Measurements from ENCODE around the gene COL6A3.
A peak's percentile ranks its signal among the peaks of the same experiment; 100 is the strongest.
"Not testable (repeated sequence)": the region's sequence is repeated elsewhere in the genome, so short reads cannot be mapped to it uniquely, and the experiment has no call there.

The COL6A3 gene

DNA sequence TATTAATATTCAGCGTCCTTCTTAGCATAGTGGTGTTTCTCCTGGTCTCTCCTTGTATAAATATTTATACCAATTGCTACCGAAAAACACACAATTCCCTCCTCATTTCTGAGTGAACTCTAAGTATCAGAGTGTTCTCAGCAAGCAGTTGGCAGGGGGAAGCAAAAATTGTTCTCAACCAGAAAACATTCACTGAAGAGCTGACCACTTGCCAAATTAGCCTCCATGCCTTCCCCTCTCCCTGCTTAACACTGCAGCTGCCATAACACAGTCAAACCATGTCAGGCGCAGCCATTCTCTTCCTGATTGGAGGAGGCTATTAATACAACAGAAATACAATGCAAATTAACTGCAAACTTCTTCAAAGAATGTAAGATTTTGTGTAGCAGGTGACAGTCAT is 105.0 kb downstream of the COL6A3 start:
- peak overlapping the region; percentile 14 for H3K27ac ChIP-seq (ENCODE audit: low read depth, low read length)

DNA sequence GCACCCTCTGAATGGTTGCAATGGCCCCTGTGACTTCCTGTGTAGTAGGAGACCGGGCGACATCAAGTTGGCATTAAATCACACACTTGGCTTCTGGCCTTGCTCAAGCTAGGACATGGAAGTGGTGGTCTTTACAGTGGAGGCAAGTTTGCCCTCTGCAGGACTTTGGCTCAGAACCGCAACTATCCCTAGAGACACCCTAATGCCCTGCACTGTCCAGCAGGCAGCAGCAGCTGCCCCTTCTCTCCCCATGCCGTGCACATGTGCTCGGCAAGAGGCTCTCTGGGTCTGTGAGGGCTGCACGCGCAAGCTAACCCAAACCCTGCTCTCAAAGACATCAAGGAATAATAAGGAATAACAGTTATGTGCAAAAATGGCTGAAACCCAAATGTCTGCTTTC is 106.5 kb downstream of the COL6A3 start:
- no peak overlapping the region for H3K4me3 ChIP-seq (ENCODE audit: low read depth in 1 of 5, low read length in 5 of 5)
- H3K4me1 ChIP-seq (ENCODE audit: control insufficient read depth in 5 of 5, insufficient read depth in 5 of 5, low read length in 5 of 5) = peaks cover 4 to 38% (median 21%) of the 10 kb centered on the region in 5 donors
- H3K9ac ChIP-seq (ENCODE audit: low read length in 5 of 5) = no peak overlapping the region
- no peaks in the 10 kb centered on the region for H3K9me3 ChIP-seq (ENCODE audit: control insufficient read depth in 5 of 5, low read length in 5 of 5)
- H3K27me3 ChIP-seq (ENCODE audit: control insufficient read depth in 5 of 5, insufficient read depth in 4 of 5, low read length in 5 of 5) = peaks cover 0 to 3% (median 0%) of the 10 kb centered on the region in 5 donors
- H3K27ac ChIP-seq (ENCODE audit: low read depth, low read length) = no peak overlapping the region
- no peaks in the 10 kb centered on the region for H3K36me3 ChIP-seq (ENCODE audit: control insufficient read depth in 5 of 5, insufficient read depth in 5 of 5, low read length in 5 of 5)

More for the DNA sequence above, 105.0 kb downstream of the COL6A3 start:
- Histone ChIP-seq H3K36me3 (ENCODE audit: control insufficient read depth in 5 of 5, insufficient read depth in 5 of 5, low read length in 5 of 5) (no peaks in the 10 kb centered on the region), H3K9ac (ENCODE audit: low read length in 5 of 5) (no peak overlapping the region), H3K4me1 (ENCODE audit: control insufficient read depth in 5 of 5, insufficient read depth in 5 of 5, low read length in 5 of 5) (peaks cover 4 to 38% (median 21%) of the 10 kb centered on the region in 5 donors), H3K4me3 (ENCODE audit: low read depth in 1 of 5, low read length in 5 of 5) (no peak overlapping the region), H3K9me3 (ENCODE audit: control insufficient read depth in 5 of 5, low read length in 5 of 5) (no peaks in the 10 kb centered on the region), H3K27me3 (ENCODE audit: control insufficient read depth in 5 of 5, insufficient read depth in 4 of 5, low read length in 5 of 5) (peaks cover 0 to 3% (median 0%) of the 10 kb centered on the region in 5 donors)

DNA sequence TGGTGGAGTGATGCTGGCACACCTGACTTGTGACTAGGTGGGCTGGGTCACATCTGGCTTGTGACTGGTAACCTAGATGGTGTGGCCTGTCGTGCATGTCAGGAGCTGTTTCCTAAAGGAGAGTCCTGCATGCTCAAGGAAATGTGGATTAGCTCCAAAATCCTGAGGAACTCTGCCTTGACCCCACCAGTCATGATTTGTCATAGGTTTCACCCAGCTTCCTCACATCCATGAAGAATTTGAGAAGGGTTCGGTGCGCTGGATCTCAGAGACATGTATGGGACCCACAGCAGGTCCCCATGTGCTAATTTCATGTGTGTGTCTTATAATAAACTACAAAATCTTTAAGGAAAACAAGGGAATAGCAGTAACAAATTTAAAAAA is 107.2 kb downstream of the COL6A3 start:
- Histone ChIP-seq H3K4me1 (ENCODE audit: control insufficient read depth in 5 of 5, insufficient read depth in 5 of 5, low read length in 5 of 5) (peaks cover 4 to 38% (median 21%) of the 10 kb centered on the region in 5 donors), H3K4me3 (ENCODE audit: low read depth in 1 of 5, low read length in 5 of 5) (no peak overlapping the region), H3K36me3 (ENCODE audit: control insufficient read depth in 5 of 5, insufficient read depth in 5 of 5, low read length in 5 of 5) (no peaks in the 10 kb centered on the region), H3K9me3 (ENCODE audit: control insufficient read depth in 5 of 5, low read length in 5 of 5) (no peaks in the 10 kb centered on the region), H3K27ac (ENCODE audit: low read depth, low read length) (no peak overlapping the region), H3K9ac (ENCODE audit: low read length in 5 of 5) (no peak overlapping the region), H3K27me3 (ENCODE audit: control insufficient read depth in 5 of 5, insufficient read depth in 4 of 5, low read length in 5 of 5) (peaks cover 0 to 3% (median 0%) of the 10 kb centered on the region in 5 donors)

DNA sequence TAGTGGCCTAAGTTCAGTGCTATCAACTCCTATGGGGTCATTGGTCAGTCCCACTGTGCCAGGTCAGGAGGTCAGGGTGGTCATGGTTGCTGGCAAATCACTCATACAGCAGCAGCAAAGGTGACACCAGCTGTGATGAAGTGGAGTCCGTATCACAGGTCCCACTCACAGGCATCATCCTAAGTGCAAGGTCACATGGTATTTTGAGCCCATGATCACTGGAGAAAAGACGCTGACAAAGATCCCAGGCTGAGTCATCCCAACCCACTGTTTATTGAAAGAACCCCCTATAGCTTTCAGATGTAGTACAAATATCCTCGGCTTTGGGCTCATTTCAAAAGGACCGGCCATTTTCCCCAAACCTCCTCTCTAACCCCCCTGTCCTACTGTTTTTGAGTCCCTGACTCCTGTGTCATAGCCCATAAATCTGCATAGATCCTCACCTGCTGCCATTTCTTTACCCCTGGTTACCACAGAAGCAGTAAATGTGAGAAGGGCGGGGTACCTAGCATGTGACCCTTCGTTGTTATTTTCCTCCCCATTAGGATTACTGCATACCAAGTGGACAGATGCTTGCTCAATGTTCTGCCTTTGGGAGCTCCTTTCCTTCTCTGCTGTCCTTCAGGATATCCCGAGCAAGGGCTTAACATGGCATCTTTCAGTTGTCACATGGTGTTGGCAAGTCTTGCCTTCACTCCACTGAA is 107.7 kb downstream of the COL6A3 start:
- Histone ChIP-seq H3K4me1 (ENCODE audit: control insufficient read depth in 5 of 5, insufficient read depth in 5 of 5, low read length in 5 of 5) (peaks cover 4 to 38% (median 21%) of the 10 kb centered on the region in 5 donors), H3K4me3 (ENCODE audit: low read depth in 1 of 5, low read length in 5 of 5) (no peak overlapping the region), H3K9me3 (ENCODE audit: control insufficient read depth in 5 of 5, low read length in 5 of 5) (no peaks in the 10 kb centered on the region), H3K27me3 (ENCODE audit: control insufficient read depth in 5 of 5, insufficient read depth in 4 of 5, low read length in 5 of 5) (peaks cover 0 to 3% (median 0%) of the 10 kb centered on the region in 5 donors), H3K27ac (ENCODE audit: low read depth, low read length) (no peak overlapping the region), H3K9ac (ENCODE audit: low read length in 5 of 5) (no peak overlapping the region), H3K36me3 (ENCODE audit: control insufficient read depth in 5 of 5, insufficient read depth in 5 of 5, low read length in 5 of 5) (no peaks in the 10 kb centered on the region)

DNA sequence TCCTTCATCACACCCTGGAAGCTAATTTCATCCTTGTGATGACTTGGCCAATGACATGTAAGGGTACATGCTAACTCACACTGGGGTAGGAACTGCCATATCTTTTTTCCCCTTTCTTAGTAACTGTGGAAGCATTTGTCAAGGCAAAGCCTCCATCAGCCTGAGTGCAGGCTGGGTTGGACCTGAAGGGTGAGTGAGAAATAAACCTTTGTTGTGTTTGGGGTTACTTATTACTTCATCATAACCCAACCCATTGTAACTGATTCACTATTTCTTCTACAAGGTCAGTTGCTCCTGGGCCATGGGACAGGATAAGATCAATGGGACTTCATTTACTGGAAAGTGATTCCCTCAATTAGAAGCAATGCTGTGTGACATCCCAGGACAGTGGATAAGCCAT is 108.4 kb downstream of the COL6A3 start:
- Histone ChIP-seq H3K9me3 (ENCODE audit: control insufficient read depth in 5 of 5, low read length in 5 of 5) (no peaks in the 10 kb centered on the region), H3K9ac (ENCODE audit: low read length in 5 of 5) (no peak overlapping the region), H3K27me3 (ENCODE audit: control insufficient read depth in 5 of 5, insufficient read depth in 4 of 5, low read length in 5 of 5) (peaks cover 0 to 5% (median 2%) of the 10 kb centered on the region in 5 donors), H3K4me3 (ENCODE audit: low read depth in 1 of 5, low read length in 5 of 5) (no peak overlapping the region), H3K36me3 (ENCODE audit: control insufficient read depth in 5 of 5, insufficient read depth in 5 of 5, low read length in 5 of 5) (no peaks in the 10 kb centered on the region), H3K27ac (ENCODE audit: low read depth, low read length) (no peak overlapping the region), H3K4me1 (ENCODE audit: control insufficient read depth in 5 of 5, insufficient read depth in 5 of 5, low read length in 5 of 5) (peaks cover 4 to 38% (median 21%) of the 10 kb centered on the region in 5 donors)

DNA sequence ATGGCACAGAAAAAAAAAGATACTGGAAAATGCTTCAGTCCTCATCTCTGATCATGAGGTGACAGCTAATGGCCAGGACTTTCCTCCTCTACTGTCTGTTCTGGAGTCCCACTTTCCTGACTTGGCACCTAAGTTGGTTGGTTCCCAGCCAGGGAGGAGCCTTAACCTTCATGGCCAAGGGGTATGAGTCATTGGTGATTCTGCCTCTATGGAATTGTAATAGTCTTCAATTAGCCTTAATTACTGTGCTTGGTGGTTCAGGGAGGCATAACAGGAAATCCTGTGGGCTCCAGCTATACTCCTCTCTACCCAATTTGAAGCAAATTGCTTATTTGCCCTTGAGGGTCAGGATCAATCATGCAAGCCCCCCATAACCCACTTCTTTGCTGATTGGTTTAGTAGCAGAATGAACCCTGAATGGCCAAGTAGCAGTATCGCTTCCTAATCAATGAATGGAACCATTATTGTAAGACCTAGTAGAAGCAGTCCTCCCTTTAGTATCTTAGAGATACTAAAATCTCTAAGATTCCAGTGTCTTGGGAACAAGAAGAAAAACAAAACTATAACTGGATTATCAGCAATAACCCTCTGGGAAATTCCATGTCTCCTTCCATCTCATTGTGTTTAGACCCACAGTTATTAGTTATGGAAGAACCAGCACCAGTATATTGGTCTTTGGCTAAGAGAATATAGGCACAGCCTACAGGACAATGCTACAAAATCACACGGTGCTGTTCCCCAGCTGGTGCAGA is 109.0 kb downstream of the COL6A3 start:
- no peak overlapping the region for H3K9ac ChIP-seq (ENCODE audit: low read length in 5 of 5)
- H3K27ac ChIP-seq (ENCODE audit: low read depth, low read length) = no peak overlapping the region
- H3K9me3 ChIP-seq (ENCODE audit: control insufficient read depth in 5 of 5, low read length in 5 of 5) = no peaks in the 10 kb centered on the region
- H3K27me3 ChIP-seq (ENCODE audit: control insufficient read depth in 5 of 5, insufficient read depth in 4 of 5, low read length in 5 of 5) = peaks cover 0 to 5% (median 2%) of the 10 kb centered on the region in 5 donors
- no peaks in the 10 kb centered on the region for H3K36me3 ChIP-seq (ENCODE audit: control insufficient read depth in 5 of 5, insufficient read depth in 5 of 5, low read length in 5 of 5)
- H3K4me3 ChIP-seq (ENCODE audit: low read depth in 1 of 5, low read length in 5 of 5) = no peak overlapping the region
- H3K4me1 ChIP-seq (ENCODE audit: control insufficient read depth in 5 of 5, insufficient read depth in 5 of 5, low read length in 5 of 5) = peaks cover 4 to 38% (median 21%) of the 10 kb centered on the region in 5 donors

DNA sequence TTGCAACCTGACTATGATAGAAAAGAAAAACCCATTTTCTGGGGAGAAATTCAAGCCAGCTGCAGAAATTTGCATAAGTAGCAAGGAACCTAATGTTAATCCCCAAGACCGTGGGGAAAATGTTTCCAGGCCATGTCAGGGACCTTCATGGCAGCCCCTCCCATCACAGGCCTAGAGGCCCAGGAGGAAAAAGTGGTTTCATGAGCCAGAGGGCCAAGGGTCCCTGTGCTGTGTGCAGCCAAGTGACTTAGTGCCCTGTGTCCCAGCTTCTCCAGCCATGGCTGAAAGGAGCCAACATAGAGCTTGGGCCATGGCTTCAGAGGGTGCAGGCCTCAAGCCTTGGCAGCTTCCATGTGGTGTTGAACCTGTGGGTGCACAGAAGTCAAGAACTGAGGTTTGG is 110.7 kb downstream of the COL6A3 start:
- H3K27ac ChIP-seq (ENCODE audit: low read depth, low read length); H3K9ac ChIP-seq (ENCODE audit: low read length in 5 of 5); H3K27me3 ChIP-seq (ENCODE audit: control insufficient read depth in 5 of 5, insufficient read depth in 4 of 5, low read length in 5 of 5); H3K36me3 ChIP-seq (ENCODE audit: control insufficient read depth in 5 of 5, insufficient read depth in 5 of 5, low read length in 5 of 5); H3K4me3 ChIP-seq (ENCODE audit: low read depth in 1 of 5, low read length in 5 of 5); H3K9me3 ChIP-seq (ENCODE audit: control insufficient read depth in 5 of 5, low read length in 5 of 5): not testable (repeated sequence)
- peaks cover 4 to 32% (median 12%) of the 10 kb centered on the region in 5 donors for H3K4me1 ChIP-seq (ENCODE audit: control insufficient read depth in 5 of 5, insufficient read depth in 5 of 5, low read length in 5 of 5)

DNA sequence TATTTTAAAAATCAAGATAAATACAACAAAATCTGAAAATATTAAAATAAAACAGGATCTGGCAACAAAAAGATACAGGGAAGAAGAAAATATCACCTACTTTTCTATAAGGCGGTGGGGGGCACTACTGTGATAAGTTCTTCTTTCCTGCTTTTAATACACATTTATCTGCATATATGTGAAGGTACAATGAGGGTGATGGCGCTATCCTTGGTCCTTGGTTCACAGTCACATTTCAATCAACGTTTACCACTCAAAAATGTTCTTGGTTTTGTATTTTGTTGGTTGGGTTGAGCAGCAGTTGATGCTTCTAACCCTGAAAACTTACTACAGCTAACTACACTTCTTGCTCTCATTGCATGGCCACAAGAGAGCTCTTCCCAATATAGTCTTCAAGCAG is 112.4 kb downstream of the COL6A3 start:
- H3K36me3 ChIP-seq (ENCODE audit: control insufficient read depth in 5 of 5, insufficient read depth in 5 of 5, low read length in 5 of 5) = no peaks in the 10 kb centered on the region
- no peak overlapping the region for H3K4me3 ChIP-seq (ENCODE audit: low read depth in 1 of 5, low read length in 5 of 5)
- H3K27ac ChIP-seq (ENCODE audit: low read depth, low read length) = no peak overlapping the region
- H3K9me3 ChIP-seq (ENCODE audit: control insufficient read depth in 5 of 5, low read length in 5 of 5) = no peaks in the 10 kb centered on the region
- peaks cover 0 to 27% (median 16%) of the 10 kb centered on the region in 5 donors for H3K4me1 ChIP-seq (ENCODE audit: control insufficient read depth in 5 of 5, insufficient read depth in 5 of 5, low read length in 5 of 5)
- no peak overlapping the region for H3K9ac ChIP-seq (ENCODE audit: low read length in 5 of 5)
- H3K27me3 ChIP-seq (ENCODE audit: control insufficient read depth in 5 of 5, insufficient read depth in 4 of 5, low read length in 5 of 5) = peaks cover 0 to 5% (median 2%) of the 10 kb centered on the region in 5 donors

DNA sequence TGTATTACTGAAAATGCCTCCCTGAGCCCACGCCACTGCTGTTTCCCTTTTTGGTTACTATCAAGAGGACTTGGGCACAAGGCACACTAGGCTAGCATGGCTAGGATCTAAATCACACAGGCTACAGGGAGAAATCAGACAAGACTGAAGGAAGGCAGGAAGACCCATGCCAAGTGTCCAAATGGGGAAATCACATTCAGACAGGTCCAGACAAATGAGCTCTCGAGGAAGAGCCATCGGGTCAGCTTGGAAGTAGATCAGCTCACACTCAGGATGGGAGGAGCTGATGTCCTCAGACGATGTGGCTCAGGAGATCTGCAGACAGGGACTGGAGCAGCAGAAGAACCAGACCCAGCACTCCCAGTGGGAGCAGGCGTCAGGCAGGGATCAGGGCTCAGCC is 113.2 kb downstream of the COL6A3 start:
- Histone ChIP-seq H3K4me1 (ENCODE audit: control insufficient read depth in 5 of 5, insufficient read depth in 5 of 5, low read length in 5 of 5) (peaks cover 0 to 27% (median 12%) of the 10 kb centered on the region in 5 donors), H3K4me3 (ENCODE audit: low read depth in 1 of 5, low read length in 5 of 5) (no peak overlapping the region), H3K27me3 (ENCODE audit: control insufficient read depth in 5 of 5, insufficient read depth in 4 of 5, low read length in 5 of 5) (peaks cover 0 to 5% (median 2%) of the 10 kb centered on the region in 5 donors), H3K9me3 (ENCODE audit: control insufficient read depth in 5 of 5, low read length in 5 of 5) (no peaks in the 10 kb centered on the region), H3K27ac (ENCODE audit: low read depth, low read length) (no peak overlapping the region), H3K36me3 (ENCODE audit: control insufficient read depth in 5 of 5, insufficient read depth in 5 of 5, low read length in 5 of 5) (no peaks in the 10 kb centered on the region), H3K9ac (ENCODE audit: low read length in 5 of 5) (no peak overlapping the region)

DNA sequence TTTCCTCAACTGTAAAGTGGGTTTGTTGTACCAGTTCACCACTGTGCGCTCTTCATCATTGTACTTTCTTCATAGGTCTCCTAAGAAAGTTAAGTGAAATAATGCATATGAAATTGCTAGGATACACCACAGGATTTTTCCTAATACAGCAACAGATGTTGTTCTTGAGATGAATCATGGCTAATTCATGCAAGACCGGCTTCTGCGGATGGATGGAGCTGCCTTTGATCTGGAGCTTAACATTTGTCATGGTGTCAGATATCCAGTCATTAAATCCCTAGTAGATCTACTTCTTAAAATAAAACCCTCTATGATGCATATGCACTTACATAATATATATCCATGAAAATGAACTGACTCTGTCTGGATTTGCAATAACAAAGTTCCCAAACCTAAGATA is 114.1 kb downstream of the COL6A3 start:
- peaks cover 0 to 2% (median 0%) of the 10 kb centered on the region in 5 donors for H3K9me3 ChIP-seq (ENCODE audit: control insufficient read depth in 5 of 5, low read length in 5 of 5)
- H3K9ac ChIP-seq (ENCODE audit: low read length in 5 of 5) = no peak overlapping the region
- H3K4me3 ChIP-seq (ENCODE audit: low read depth in 1 of 5, low read length in 5 of 5) = no peak overlapping the region
- no peaks in the 10 kb centered on the region for H3K36me3 ChIP-seq (ENCODE audit: control insufficient read depth in 5 of 5, insufficient read depth in 5 of 5, low read length in 5 of 5)
- peaks cover 0 to 5% (median 2%) of the 10 kb centered on the region in 5 donors for H3K27me3 ChIP-seq (ENCODE audit: control insufficient read depth in 5 of 5, insufficient read depth in 4 of 5, low read length in 5 of 5)
- peaks cover 0 to 25% (median 12%) of the 10 kb centered on the region in 5 donors for H3K4me1 ChIP-seq (ENCODE audit: control insufficient read depth in 5 of 5, insufficient read depth in 5 of 5, low read length in 5 of 5)
- H3K27ac ChIP-seq (ENCODE audit: low read depth, low read length) = no peak overlapping the region
